Esophagus (tissue), 2 donors: ENCODE data around the gene F2. TPM values are rescaled to one million over a fixed set of nuclear protein-coding genes. Genes with fewer than 3 reads are reported as not detected.

Source experiments
- H3K27ac ChIP-seq, 2 donors: one replicate each; pipeline ENCODE4 v1.5.1; 2013; ENCODE audit warnings: low read depth in 2 of 2, mild to moderate bottlenecking in 2 of 2, inconsistent platforms in 1 of 2, low read length in 1 of 2, moderate library complexity in 1 of 2
- H3K27me3 ChIP-seq, 2 donors: one replicate each; pipeline ENCODE4 v1.6.1; 2013; ENCODE audit warnings: low read length in 2 of 2, control low read depth in 1 of 2, mild to moderate bottlenecking in 1 of 2; ENCODE audit not compliant: insufficient read depth in 2 of 2, control insufficient read depth in 1 of 2
- H3K36me3 ChIP-seq, 2 donors: one replicate each; pipeline ENCODE4 v1.6.1; 2013; ENCODE audit warnings: low read length in 1 of 2; ENCODE audit not compliant: control insufficient read depth in 2 of 2, insufficient read depth in 2 of 2
- H3K4me1 ChIP-seq, 2 donors: one replicate each; pipeline ENCODE4 v1.6.1; 2013; ENCODE audit warnings: low read length in 1 of 2; ENCODE audit not compliant: control insufficient read depth in 2 of 2, insufficient read depth in 2 of 2
- H3K4me3 ChIP-seq, 2 donors: one replicate each; pipeline ENCODE4 v1.5.1; 2013; ENCODE audit warnings: low read length in 2 of 2, mild to moderate bottlenecking in 2 of 2, low read depth in 1 of 2, moderate library complexity in 1 of 2
- H3K9me3 ChIP-seq, 2 donors: one replicate each; pipeline ENCODE4 v1.6.1; 2013; ENCODE audit warnings: mild to moderate bottlenecking in 2 of 2, low read depth in 1 of 2, low read length in 1 of 2, moderate library complexity in 1 of 2; ENCODE audit not compliant: control insufficient read depth in 2 of 2, insufficient read depth in 1 of 2
- WGBS, 2 donors: extraction: QIAGEN DNeasy Blood & Tissue Kit; methylation state at CpG; one replicate each; pipeline ENCODE4 v1.1.7; 2013; 5-methylcytosine and 5-hydroxymethylcytosine counted together
- polyA plus RNA-seq, 2 donors: library from polyadenylated mRNA; stranded (reverse); fragments of 200-250 nt; gene quantifications; one replicate each; pipeline ENCODE4 v1.2.3, GENCODE V29; 2013
- donor health status: healthy with polysubstance abuse.
- donor health status: Bipolar disorder and iron deficiency.

F2 gene
- polyA plus RNA-seq, 2 donors = 0.04 TPM; not detected in 1

- Histone ChIP-seq H3K4me1 (no peaks in the 10 kb centered on the region), H3K9me3 (no peaks in the 10 kb centered on the region), H3K4me3 (no peak overlapping the region), H3K27me3 (no peaks in the 10 kb centered on the region), H3K36me3 (peaks cover 9 to 11% of the 10 kb centered on the region in 2 donors), H3K27ac (no peak overlapping the region)
- WGBS, 2 donors = 94 to 99% methylated on average over 2 of the region's 2 CpGs
Measured at GRCh38 chr11:46776878-46777277, 57.9 kb downstream of the F2 start.

GRCh38 chr11:46778416-46778815 lies 59.4 kb downstream of the F2 start:
- H3K9me3 ChIP-seq = no peaks in the 10 kb centered on the region
- no peaks in the 10 kb centered on the region for H3K27me3 ChIP-seq
- no peak overlapping the region for H3K27ac ChIP-seq
- no peak overlapping the region for H3K4me3 ChIP-seq
- 96% methylated on average over 4 of the region's 4 CpGs for WGBS, 2 donors
- H3K4me1 ChIP-seq = no peaks in the 10 kb centered on the region
- peaks cover 9 to 11% of the 10 kb centered on the region in 2 donors for H3K36me3 ChIP-seq

Other genes with a start within 250 kb of the F2 start
- 10 to 100 TPM in 1 of 2 donors, 1 to 10 TPM in 1; 9.0 to 11.2 TPM for gene AMBRA1, start 125.2 kb upstream of the F2 start, polyA plus RNA-seq
- gene HARBI1, start 102.0 kb upstream of the F2 start, polyA plus RNA-seq = 1 to 10 TPM; 1.7 to 2.8 TPM
- gene ATG13, start 101.7 kb upstream of the F2 start, polyA plus RNA-seq = 10 to 100 TPM; 20.0 to 26.5 TPM
- gene ARHGAP1, start 18.6 kb upstream of the F2 start, polyA plus RNA-seq = 10 to 100 TPM; 27.3 to 33.8 TPM
- 1 to 10 TPM; 7.8 to 8.1 TPM for gene ZNF408, start 18.2 kb upstream of the F2 start, polyA plus RNA-seq
- 10 to 100 TPM in 1 of 2 donors, 1 to 10 TPM in 1; 5.0 to 13.4 TPM for gene CKAP5, start 127.1 kb downstream of the F2 start, polyA plus RNA-seq
- 1 to 10 TPM; 2.6 to 8.2 TPM for gene LRP4, start 199.3 kb downstream of the F2 start, polyA plus RNA-seq
- gene CSTPP1, start 217.5 kb downstream of the F2 start, polyA plus RNA-seq = 10 to 100 TPM in 1 of 2 donors, 1 to 10 TPM in 1; 8.3 to 13.0 TPM